Left ventricle myocardium inferior (tissue), 1 donor: ENCODE data around the gene APOF. TPM values are rescaled to one million over a fixed set of nuclear protein-coding genes. Genes with fewer than 3 reads are reported as not detected.
"Not testable (repeated sequence)": the region's sequence is repeated elsewhere in the genome, so short reads cannot be mapped to it uniquely, and the experiment has no call there.

Experiments used
- DNase-seq: peaks from one replicate; pipeline ENCODE4 v3.0.0-alpha.2; 2020
- H3K27ac ChIP-seq: fragments of 200-600 bp; replicated peaks from 2 replicates; pipeline ENCODE4 v1.8.0; 2021
- H3K27me3 ChIP-seq: fragments of 200-600 bp; 2 replicates; pipeline ENCODE4 v1.8.0; 2021; ENCODE audit warnings: low read depth
- H3K36me3 ChIP-seq: fragments of 200-600 bp; 2 replicates; pipeline ENCODE4 v1.8.0; 2021
- H3K4me1 ChIP-seq: fragments of 200-600 bp; 2 replicates; pipeline ENCODE4 v1.8.0; 2021
- H3K4me3 ChIP-seq: fragments of 200-600 bp; 2 replicates; pipeline ENCODE4 v1.8.0; 2021; ENCODE audit warnings: mild to moderate bottlenecking, moderate library complexity
- H3K9me3 ChIP-seq: fragments of 200-600 bp; replicated peaks from 2 replicates; pipeline ENCODE4 v1.8.0; 2021
- CTCF ChIP-seq: fragments of 200-600 bp; IDR thresholded peaks from 2 replicates; pipeline ENCODE4 v1.8.0; 2021; ENCODE audit warnings: antibody characterized with exemption, mild to moderate bottlenecking, borderline replicate concordance
- intact Hi-C: fragments of 100-400 bp; cut with micrococcal nuclease; formaldehyde crosslinking; loops from one replicate; pipeline ENCODE4 v1.11.0; 2022
- total RNA-seq: library from RNA; stranded (reverse); fragmentation: NEBNext Ultra II Directional; extraction: Animal tissue kit (Norgen Biotek cat#: 25700); gene quantifications from one replicate; pipeline ENCODE4 v1.2.1, GENCODE V29; 2021
- donor health status: DM: no; HTN: yes; CAD: no; lungs with severe emphysema.

The APOF gene
- total RNA-seq, 1 donor from 2014 or later = not detected

DNA sequence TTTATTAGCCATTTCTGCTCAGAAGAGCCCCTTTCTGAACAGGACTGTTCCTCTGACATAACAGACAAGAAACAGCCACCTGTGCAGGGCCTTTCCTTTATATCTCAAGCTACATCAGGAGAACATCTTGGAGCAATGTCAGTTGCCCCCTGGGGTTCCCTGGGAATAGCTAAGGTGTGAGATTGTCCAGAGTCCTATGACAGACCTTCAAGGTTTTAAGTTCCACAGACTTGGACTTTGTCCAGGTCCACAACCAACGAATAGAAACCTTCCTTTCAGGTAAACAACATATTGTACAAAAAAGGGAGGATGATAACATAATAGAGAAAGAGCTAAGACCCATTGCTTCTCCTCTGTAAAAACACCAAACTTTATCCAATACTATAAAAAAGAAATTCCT is 21.0 kb downstream of the APOF start:
- intact Hi-C loops = no loop called here
- H3K36me3 ChIP-seq = peaks cover 44% of the 10 kb centered on the region
- no peak overlapping the region for H3K27ac ChIP-seq
- no peaks in the 10 kb centered on the region for H3K9me3 ChIP-seq
- H3K4me3 ChIP-seq = no peak overlapping the region
- TF ChIP-seq CTCF = no peak
- no peaks in the 10 kb centered on the region for H3K4me1 ChIP-seq
- no peak for DNase-seq
- H3K27me3 ChIP-seq = no peaks in the 10 kb centered on the region

DNA sequence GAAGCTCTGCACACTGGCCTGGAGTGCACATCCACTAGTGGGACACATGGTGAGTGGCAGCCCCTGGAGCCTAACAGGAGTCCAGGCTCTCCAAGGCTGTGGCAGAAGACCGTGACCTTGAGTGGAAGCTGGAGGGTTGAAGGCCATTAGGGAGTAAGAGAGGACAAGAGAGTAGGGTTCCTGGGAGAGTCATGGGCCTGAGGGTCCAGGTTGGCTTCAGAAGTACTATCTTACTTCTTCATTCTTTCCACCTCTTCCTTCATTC is 23.6 kb downstream of the APOF start:
- intact Hi-C loops = no loop called here
- no peak for TF ChIP-seq CTCF
- no peak for DNase-seq
- Histone ChIP-seq H3K4me3 (no peak overlapping the region), H3K27ac (no peak overlapping the region), H3K36me3 (peaks cover 21% of the 10 kb centered on the region), H3K9me3 (no peaks in the 10 kb centered on the region), H3K27me3 (no peaks in the 10 kb centered on the region), H3K4me1 (peaks cover 8% of the 10 kb centered on the region)

GRCh38 chr12:56338308-56339157 is 24.1 kb downstream of the APOF start, which contains the start of gene IL23A:
TSS of gene IL23A (plus strand) at chr12:56338884. CDS start at chr12:56339045, 161 bp downstream.
- Histone ChIP-seq H3K27me3 (no peaks in the 10 kb centered on the region), H3K4me3 (no peak within 1 kb of the TSS), H3K27ac (no peak within 1 kb of the TSS), H3K36me3 (peaks cover 16% of the 10 kb centered on the region), H3K9me3 (no peaks in the 10 kb centered on the region), H3K4me1 (peaks cover 10% of the 10 kb centered on the region)
- no peak for DNase-seq
- intact Hi-C loops = no loop called here
- TF ChIP-seq CTCF = no peak

DNA sequence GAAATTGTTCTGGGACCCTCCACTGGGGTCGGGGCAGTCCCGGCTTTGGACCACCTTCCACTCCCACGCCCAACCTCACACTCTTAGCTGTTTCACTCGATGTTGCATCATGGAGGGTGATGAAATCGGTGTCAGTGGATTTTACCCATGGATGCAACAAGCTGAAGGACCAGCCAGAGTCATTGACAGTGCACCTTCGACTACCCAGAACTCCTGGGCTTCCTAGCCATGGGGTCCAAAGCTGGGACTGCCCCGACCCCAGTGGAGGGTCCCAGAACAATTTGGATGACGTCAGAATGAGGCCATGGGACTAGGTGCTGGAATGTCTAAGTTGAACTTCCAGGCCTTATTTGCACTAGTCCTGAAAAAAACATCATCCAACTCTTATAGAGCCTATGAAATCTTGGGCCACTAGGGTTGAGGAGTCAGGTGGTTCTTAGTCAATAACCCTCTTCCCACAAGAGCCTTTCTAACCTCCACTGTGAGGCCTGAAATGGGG is 24.9 kb downstream of the APOF start:
- Histone ChIP-seq H3K27me3 (no peaks in the 10 kb centered on the region), H3K9me3 (no peaks in the 10 kb centered on the region), H3K27ac (no peak overlapping the region), H3K4me3 (no peak overlapping the region), H3K36me3 (peaks cover 8% of the 10 kb centered on the region), H3K4me1 (peaks cover 17% of the 10 kb centered on the region)
- no peak for TF ChIP-seq CTCF
- no peak for DNase-seq
- intact Hi-C loops = no loop called here

DNA sequence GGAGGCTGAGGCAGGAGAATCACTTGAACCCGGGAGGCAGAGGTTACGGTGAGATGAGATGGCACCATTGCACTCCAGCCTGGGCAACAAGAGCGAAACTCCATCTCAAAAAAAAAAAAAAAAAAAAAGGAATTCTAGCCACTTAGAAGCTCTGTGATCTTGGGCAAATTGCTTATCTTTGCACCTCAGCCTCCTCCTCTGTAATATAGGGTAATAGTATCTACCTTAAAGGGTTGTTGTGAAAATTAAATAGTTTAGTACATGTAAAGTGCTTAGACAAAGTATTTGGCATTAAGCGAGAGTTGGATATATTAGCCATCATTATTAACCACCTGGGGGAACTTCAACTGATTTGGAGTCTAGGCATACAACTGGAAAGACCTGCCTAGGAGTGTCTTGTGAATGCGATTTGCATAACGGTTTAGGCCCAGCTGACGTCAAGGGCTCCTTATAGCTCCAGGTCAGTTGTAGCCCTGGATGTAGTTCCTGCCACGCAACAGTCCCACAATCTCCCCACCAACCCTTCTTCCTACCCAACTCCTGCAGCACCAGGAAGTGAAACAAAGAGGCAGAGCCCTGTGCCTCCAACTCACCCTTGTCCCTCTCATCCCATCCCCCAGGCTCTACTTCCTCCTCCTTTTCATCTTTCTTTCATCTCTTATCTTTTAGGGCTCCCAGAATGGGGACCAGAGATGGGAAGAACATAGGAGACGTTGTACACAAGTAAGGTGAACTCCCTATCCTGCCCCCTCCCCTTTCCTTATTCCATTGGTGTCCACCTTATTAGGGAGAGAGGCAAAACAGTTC is 26.1 kb downstream of the APOF start:
- H3K27me3 ChIP-seq = no peaks in the 10 kb centered on the region
- peaks cover 24% of the 10 kb centered on the region for H3K4me1 ChIP-seq
- H3K9me3 ChIP-seq = no peaks in the 10 kb centered on the region
- intact Hi-C loops = no loop called here
- H3K36me3 ChIP-seq = no peaks in the 10 kb centered on the region
- no peak overlapping the region for H3K4me3 ChIP-seq
- no peak overlapping the region for H3K27ac ChIP-seq
- no peak for TF ChIP-seq CTCF
- DNase-seq = no peak

- peaks cover 24% of the 10 kb centered on the region for H3K4me1 ChIP-seq
- H3K27me3 ChIP-seq, H3K36me3 ChIP-seq, H3K27ac ChIP-seq, intact Hi-C loops, DNase-seq, H3K9me3 ChIP-seq, H3K4me3 ChIP-seq: not testable (repeated sequence)
These were observed 27.1 kb downstream of the APOF start for GRCh38 chr12:56335527-56335926.
